Brain microvascular endothelial cell (primary cell): ENCODE data around the gene ZFAND3.

Source experiments
- DNase-seq: peaks from one replicate; pipeline ENCODE4 v3.0.0-alpha.2; 2020
- H3K27ac ChIP-seq: fragments of 250-450 bp; sonication (Bioruptor Pico); 2 replicates; pipeline ENCODE4 v1.5.1; 2020; ENCODE audit warnings: mild to moderate bottlenecking, moderate library complexity
- H3K27me3 ChIP-seq: fragments of 250-450 bp; sonication (Bioruptor Pico); replicated peaks from 2 replicates; pipeline ENCODE4 v1.5.1; 2020; ENCODE audit warnings: mild to moderate bottlenecking
- H3K36me3 ChIP-seq: fragments of 250-450 bp; sonication (Bioruptor Pico); replicated peaks from 2 replicates; pipeline ENCODE4 v1.5.1; 2020; ENCODE audit warnings: mild to moderate bottlenecking
- H3K4me3 ChIP-seq: 2 replicates; pipeline ENCODE4 v1.5.1; 2011; ENCODE audit warnings: low read depth, mild to moderate bottlenecking, control low read depth, low read length, moderate library complexity
- in situ Hi-C: cut with HindIII; loops from 2 replicates; pipeline ENCODE4 v1.10.0; 2017; ENCODE audit warnings: low sequenced_read_pairs, low pct_ligation_motif_present
- TF ChIP-seq, protein P1 (sequence below): IDR thresholded peaks from 2 replicates; pipeline ENCODE4 v1.5.1; 2011; ENCODE audit warnings: low read depth, mild to moderate bottlenecking, moderate library complexity, low read length, control low read depth, inconsistent platforms; ENCODE audit errors: missing control alignments

ZFAND3 gene

DNA sequence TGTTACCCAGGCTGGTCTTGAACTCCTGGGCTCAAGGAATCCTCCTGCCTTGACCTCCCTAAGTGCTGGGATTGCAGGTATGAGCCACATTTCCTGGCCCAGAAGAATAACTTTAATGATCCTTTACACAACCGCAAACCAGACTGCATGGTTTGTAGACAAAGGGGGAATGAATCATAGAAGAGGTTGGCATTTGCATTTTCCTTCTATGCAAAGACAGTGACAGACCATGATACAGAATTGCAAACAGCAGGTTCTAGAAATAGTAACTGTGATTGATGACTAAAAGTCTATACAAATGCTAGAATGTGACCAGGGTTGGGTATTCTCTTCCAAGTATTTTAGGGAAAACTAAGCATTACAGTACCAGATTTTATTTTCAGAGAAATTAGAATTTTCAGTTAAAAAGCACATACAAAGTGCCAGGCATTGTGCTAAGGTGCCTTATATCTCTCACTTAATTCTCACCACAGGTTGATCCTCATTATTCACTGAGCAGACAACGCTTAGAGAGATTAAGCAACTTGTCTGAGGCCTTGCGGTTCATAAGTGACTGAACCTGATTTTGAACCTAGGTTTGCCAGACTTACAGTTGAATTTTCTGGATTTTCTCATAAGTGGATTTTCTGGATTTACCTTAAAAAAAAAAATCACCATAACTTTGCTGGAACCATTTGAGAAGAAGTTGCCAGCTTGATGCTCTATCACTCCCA is 146.6 kb downstream of the ZFAND3 start:
- TF ChIP-seq, protein P1, sequence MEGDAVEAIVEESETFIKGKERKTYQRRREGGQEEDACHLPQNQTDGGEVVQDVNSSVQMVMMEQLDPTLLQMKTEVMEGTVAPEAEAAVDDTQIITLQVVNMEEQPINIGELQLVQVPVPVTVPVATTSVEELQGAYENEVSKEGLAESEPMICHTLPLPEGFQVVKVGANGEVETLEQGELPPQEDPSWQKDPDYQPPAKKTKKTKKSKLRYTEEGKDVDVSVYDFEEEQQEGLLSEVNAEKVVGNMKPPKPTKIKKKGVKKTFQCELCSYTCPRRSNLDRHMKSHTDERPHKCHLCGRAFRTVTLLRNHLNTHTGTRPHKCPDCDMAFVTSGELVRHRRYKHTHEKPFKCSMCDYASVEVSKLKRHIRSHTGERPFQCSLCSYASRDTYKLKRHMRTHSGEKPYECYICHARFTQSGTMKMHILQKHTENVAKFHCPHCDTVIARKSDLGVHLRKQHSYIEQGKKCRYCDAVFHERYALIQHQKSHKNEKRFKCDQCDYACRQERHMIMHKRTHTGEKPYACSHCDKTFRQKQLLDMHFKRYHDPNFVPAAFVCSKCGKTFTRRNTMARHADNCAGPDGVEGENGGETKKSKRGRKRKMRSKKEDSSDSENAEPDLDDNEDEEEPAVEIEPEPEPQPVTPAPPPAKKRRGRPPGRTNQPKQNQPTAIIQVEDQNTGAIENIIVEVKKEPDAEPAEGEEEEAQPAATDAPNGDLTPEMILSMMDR, result no peak
- H3K36me3 ChIP-seq, result no peaks in the 10 kb centered on the region
- no peak overlapping the region for H3K4me3 ChIP-seq
- peak overlapping the region; percentile 15 for H3K27ac ChIP-seq
- no peaks in the 10 kb centered on the region for H3K27me3 ChIP-seq
- in situ Hi-C loops, result no loop called here
- peak; percentile 63 for DNase-seq

GRCh38 chr6:37966801-37967200 is 147.3 kb downstream of the ZFAND3 start:
- no peak for DNase-seq
- TF ChIP-seq, protein P1, result no peak
- no peak overlapping the region for H3K27ac ChIP-seq
- no peak overlapping the region for H3K4me3 ChIP-seq
- in situ Hi-C loops, result no loop called here
- no peaks in the 10 kb centered on the region for H3K36me3 ChIP-seq
- no peaks in the 10 kb centered on the region for H3K27me3 ChIP-seq

- in situ Hi-C loops, result no loop called here
- TF ChIP-seq, protein P1, result no peak
- Histone ChIP-seq H3K4me3 (no peak overlapping the region), H3K27ac (no peak overlapping the region), H3K36me3 (no peaks in the 10 kb centered on the region), H3K27me3 (no peaks in the 10 kb centered on the region)
- no peak for DNase-seq
Observed at GRCh38 chr6:37967651-37968050, 148.1 kb downstream of the ZFAND3 start.

GRCh38 chr6:37971266-37971665 is 151.7 kb downstream of the ZFAND3 start:
- no peak for DNase-seq
- in situ Hi-C loops, result no loop called here
- Histone ChIP-seq H3K4me3 (no peak overlapping the region), H3K36me3 (peaks cover 3% of the 10 kb centered on the region), H3K27ac (no peak overlapping the region), H3K27me3 (no peaks in the 10 kb centered on the region)
- TF ChIP-seq, protein P1, result no peak

GRCh38 chr6:37971711-37972390 is 152.3 kb downstream of the ZFAND3 start:
- no peak overlapping the region for H3K27ac ChIP-seq
- TF ChIP-seq, protein P1, result no peak
- in situ Hi-C loops, result no loop called here
- H3K27me3 ChIP-seq, result no peaks in the 10 kb centered on the region
- no peak for DNase-seq
- H3K36me3 ChIP-seq, result peaks cover 3% of the 10 kb centered on the region
- no peak overlapping the region for H3K4me3 ChIP-seq
